Fibroblast of lung (primary cell): ENCODE measurements around the gene NHLH1.

ENCODE experiments used
- EZH2 ChIP-seq: IDR thresholded peaks from 2 replicates; pipeline ENCODE4 v1.5.1; 2012; ENCODE audit warnings: low read length, control low read depth, mild to moderate bottlenecking; ENCODE audit errors: missing control alignments
- TF ChIP-seq, protein P1 (sequence below), 2 donors: IDR thresholded peaks in 1 of 2; conservative IDR thresholded peaks in 1 of 2; 1 replicate in 1 of 2; 2 replicates in 1 of 2; pipeline ENCODE4 v1.5.1; 2011 to 2012; ENCODE audit warnings: low read length in 2 of 2, control low read depth in 1 of 2, inconsistent platforms in 1 of 2, low read depth in 1 of 2, mild to moderate bottlenecking in 1 of 2

DNA sequence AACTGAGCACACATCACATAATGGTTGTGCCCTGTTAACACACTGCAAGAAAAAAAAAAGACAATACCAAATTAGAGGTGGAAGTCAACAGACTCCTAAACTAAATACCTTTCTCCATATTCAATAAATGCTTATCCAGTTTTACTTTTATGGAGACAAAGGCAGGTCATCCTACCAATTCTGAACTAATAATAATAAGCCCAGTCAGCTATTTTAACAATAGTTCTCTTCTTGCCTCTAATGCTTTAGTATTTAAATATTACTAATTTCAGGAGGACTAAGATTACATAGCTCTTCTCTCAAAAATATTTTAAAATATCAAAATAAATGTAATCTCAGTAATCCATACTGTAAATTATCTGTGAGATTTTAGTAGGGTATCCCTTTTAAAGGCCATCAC lies 34.4 kb upstream of the NHLH1 start:
- TF ChIP-seq, protein P1, sequence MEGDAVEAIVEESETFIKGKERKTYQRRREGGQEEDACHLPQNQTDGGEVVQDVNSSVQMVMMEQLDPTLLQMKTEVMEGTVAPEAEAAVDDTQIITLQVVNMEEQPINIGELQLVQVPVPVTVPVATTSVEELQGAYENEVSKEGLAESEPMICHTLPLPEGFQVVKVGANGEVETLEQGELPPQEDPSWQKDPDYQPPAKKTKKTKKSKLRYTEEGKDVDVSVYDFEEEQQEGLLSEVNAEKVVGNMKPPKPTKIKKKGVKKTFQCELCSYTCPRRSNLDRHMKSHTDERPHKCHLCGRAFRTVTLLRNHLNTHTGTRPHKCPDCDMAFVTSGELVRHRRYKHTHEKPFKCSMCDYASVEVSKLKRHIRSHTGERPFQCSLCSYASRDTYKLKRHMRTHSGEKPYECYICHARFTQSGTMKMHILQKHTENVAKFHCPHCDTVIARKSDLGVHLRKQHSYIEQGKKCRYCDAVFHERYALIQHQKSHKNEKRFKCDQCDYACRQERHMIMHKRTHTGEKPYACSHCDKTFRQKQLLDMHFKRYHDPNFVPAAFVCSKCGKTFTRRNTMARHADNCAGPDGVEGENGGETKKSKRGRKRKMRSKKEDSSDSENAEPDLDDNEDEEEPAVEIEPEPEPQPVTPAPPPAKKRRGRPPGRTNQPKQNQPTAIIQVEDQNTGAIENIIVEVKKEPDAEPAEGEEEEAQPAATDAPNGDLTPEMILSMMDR (conservative IDR thresholded peaks at IDR 0.05 in 1 of 2, IDR thresholded peaks at IDR 0.05 in 1 of 2; ENCODE audit: low read depth in 1 of 2, low read length in 2 of 2): no peak
- no peak for TF ChIP-seq EZH2
